ENCODE results near the gene RFTN1. TPM values are rescaled to one million over a fixed set of nuclear protein-coding genes. Genes with fewer than 3 reads are reported as not detected.

Gene RFTN1
- total RNA-seq, 3 donors from 2014 or later, result 6.9 to 12.6 (median 9.7) TPM

DNA sequence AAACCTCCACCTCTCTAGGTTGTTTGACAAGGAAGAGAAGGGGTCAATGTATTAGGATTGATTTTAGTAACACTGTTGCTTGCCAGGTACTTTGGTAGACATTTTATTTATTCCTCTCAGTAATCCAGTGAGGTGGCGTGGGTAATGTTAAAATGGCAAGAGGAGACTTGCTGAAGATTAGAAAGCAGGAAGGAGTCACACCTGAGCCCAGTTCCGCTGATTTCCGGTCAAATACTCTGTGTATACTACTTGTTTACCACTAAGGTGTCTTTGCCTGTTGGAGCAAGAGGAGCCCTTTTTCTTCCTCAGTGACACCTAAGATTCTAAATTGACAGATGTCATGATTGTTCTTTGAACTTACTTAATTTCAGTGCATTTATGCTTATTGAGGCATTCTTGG, 246.8 kb downstream of the RFTN1 start:
- TF ChIP-seq, protein P1, sequence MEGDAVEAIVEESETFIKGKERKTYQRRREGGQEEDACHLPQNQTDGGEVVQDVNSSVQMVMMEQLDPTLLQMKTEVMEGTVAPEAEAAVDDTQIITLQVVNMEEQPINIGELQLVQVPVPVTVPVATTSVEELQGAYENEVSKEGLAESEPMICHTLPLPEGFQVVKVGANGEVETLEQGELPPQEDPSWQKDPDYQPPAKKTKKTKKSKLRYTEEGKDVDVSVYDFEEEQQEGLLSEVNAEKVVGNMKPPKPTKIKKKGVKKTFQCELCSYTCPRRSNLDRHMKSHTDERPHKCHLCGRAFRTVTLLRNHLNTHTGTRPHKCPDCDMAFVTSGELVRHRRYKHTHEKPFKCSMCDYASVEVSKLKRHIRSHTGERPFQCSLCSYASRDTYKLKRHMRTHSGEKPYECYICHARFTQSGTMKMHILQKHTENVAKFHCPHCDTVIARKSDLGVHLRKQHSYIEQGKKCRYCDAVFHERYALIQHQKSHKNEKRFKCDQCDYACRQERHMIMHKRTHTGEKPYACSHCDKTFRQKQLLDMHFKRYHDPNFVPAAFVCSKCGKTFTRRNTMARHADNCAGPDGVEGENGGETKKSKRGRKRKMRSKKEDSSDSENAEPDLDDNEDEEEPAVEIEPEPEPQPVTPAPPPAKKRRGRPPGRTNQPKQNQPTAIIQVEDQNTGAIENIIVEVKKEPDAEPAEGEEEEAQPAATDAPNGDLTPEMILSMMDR (IDR thresholded peaks at IDR 0.05), result no peak
- intact Hi-C loops (cut with DNase I, micrococcal nuclease), result no loop called here
- H3K4me3 ChIP-seq, result no peak overlapping the region
- H3K36me3 ChIP-seq (ENCODE audit: low read depth), result no peaks in the 10 kb centered on the region
- ATAC-seq (no peak), DNase-seq (no peak)
- H3K4me1 ChIP-seq (ENCODE audit: low read depth), result peaks cover 21% of the 10 kb centered on the region
- H3K9me3 ChIP-seq, result no peaks in the 10 kb centered on the region

Other genes starting within 250 kb of the RFTN1 start
- 10 to 100 TPM; 20.0 to 26.4 (median 21.0) TPM for gene DPH3, start 248.8 kb downstream of the RFTN1 start, total RNA-seq
- 10 to 100 TPM; 21.5 to 35.2 (median 28.4) TPM for gene OXNAD1, start 248.5 kb downstream of the RFTN1 start, total RNA-seq
- gene DAZL, start 91.7 kb upstream of the RFTN1 start, total RNA-seq, result under 1 TPM in 1 of 3 donors, not detected in 2; 0.22 TPM

Measured in mucosa of descending colon (tissue), 3 donors.